ENCODE data around the gene RGS5. TPM values are rescaled to one million over a fixed set of nuclear protein-coding genes. Genes with fewer than 3 reads are reported as not detected.

The RGS5 gene
- total RNA-seq, 1 donor from 2014 or later: 448 TPM

DNA sequence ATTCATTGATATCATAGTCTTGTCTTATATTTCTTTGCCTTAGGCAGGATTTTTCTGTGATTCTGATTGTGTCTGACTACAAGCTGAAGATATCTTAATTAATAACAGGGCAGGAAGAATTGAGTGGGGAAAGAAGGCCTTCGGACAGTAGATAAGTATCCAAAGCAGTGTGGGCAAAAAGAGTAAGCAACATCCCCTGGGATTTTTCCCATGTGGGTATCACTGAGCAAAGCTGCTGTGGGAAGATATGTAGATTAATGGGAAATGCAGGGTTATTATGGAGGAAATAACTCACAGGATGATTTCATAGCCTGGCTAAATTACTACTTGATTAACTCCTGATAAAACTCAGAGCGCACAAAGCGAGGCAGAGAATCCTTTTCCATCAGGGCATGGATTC lies 55.7 kb downstream of the RGS5 start:
- Mint-ChIP-seq H3K27me3 (ENCODE audit: low read depth) (no peaks in the 10 kb centered on the region), H3K36me3 (ENCODE audit: low read depth) (peaks cover 14% of the 10 kb centered on the region), H3K4me3 (ENCODE audit: unreplicated experiment) (no peak overlapping the region), H3K27ac (ENCODE audit: unreplicated experiment) (no peak overlapping the region), H3K4me1 (ENCODE audit: low read depth) (no peaks in the 10 kb centered on the region), H3K9me3 (ENCODE audit: low read depth) (no peaks in the 10 kb centered on the region)
- no peak for DNase-seq (ENCODE audit: low spot score)
- TF ChIP-seq CTCF (IDR thresholded peaks at IDR 0.05): no peak

GRCh38 chr1:163145435-163145834 lies 57.3 kb downstream of the RGS5 start:
- DNase-seq (ENCODE audit: low spot score): no peak
- Mint-ChIP-seq H3K9me3 (ENCODE audit: low read depth) (no peaks in the 10 kb centered on the region), H3K36me3 (ENCODE audit: low read depth) (peaks cover 14% of the 10 kb centered on the region), H3K4me3 (ENCODE audit: unreplicated experiment) (no peak overlapping the region), H3K4me1 (ENCODE audit: low read depth) (no peaks in the 10 kb centered on the region), H3K27me3 (ENCODE audit: low read depth) (no peaks in the 10 kb centered on the region), H3K27ac (ENCODE audit: unreplicated experiment) (no peak overlapping the region)
- TF ChIP-seq CTCF (IDR thresholded peaks at IDR 0.05): no peak

GRCh38 chr1:163144418-163144817 lies 58.3 kb downstream of the RGS5 start:
- no peak for DNase-seq (ENCODE audit: low spot score)
- Mint-ChIP-seq H3K27ac (ENCODE audit: unreplicated experiment) (no peak overlapping the region), H3K27me3 (ENCODE audit: low read depth) (no peaks in the 10 kb centered on the region), H3K4me3 (ENCODE audit: unreplicated experiment) (no peak overlapping the region), H3K4me1 (ENCODE audit: low read depth) (no peaks in the 10 kb centered on the region), H3K9me3 (ENCODE audit: low read depth) (no peaks in the 10 kb centered on the region), H3K36me3 (ENCODE audit: low read depth) (peaks cover 14% of the 10 kb centered on the region)
- TF ChIP-seq CTCF (IDR thresholded peaks at IDR 0.05): no peak

GRCh38 chr1:163142152-163142551 lies 60.6 kb downstream of the RGS5 start:
- no peak for DNase-seq (ENCODE audit: low spot score)
- H3K36me3 Mint-ChIP-seq (ENCODE audit: low read depth): peaks cover 12% of the 10 kb centered on the region
- no peak overlapping the region for H3K4me3 Mint-ChIP-seq (ENCODE audit: unreplicated experiment)
- no peak overlapping the region for H3K27ac Mint-ChIP-seq (ENCODE audit: unreplicated experiment)
- peaks cover under 1% of the 10 kb centered on the region for H3K9me3 Mint-ChIP-seq (ENCODE audit: low read depth)
- TF ChIP-seq CTCF (IDR thresholded peaks at IDR 0.05): no peak
- H3K27me3 Mint-ChIP-seq (ENCODE audit: low read depth): no peaks in the 10 kb centered on the region
- no peaks in the 10 kb centered on the region for H3K4me1 Mint-ChIP-seq (ENCODE audit: low read depth)

DNA sequence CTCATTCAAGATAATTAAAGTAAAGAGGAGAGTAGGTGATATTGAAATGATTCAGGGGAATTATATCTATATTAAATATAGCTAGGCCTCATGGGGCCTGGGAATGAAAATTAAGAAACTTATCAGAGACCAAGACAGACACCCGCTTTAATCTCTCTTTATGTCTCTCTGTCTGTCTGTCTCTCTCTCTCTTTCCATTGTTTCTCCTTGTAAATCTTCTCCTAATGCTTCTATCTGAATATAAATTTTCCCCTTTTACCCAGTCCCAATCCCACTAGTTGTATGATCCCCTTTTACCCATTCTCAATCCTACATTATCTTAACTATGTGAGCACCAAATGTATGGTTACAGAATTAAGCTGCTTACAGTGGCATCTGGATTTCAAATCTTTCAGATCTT lies 61.2 kb downstream of the RGS5 start:
- H3K4me1 Mint-ChIP-seq (ENCODE audit: low read depth): no peaks in the 10 kb centered on the region
- no peaks in the 10 kb centered on the region for H3K27me3 Mint-ChIP-seq (ENCODE audit: low read depth)
- DNase-seq (ENCODE audit: low spot score): no peak

More for the DNA sequence above, 61.2 kb downstream of the RGS5 start:
- peaks cover 8% of the 10 kb centered on the region for H3K36me3 Mint-ChIP-seq (ENCODE audit: low read depth)
- TF ChIP-seq CTCF (IDR thresholded peaks at IDR 0.05): no peak
- H3K27ac Mint-ChIP-seq (ENCODE audit: unreplicated experiment): no peak overlapping the region
- peaks cover 5% of the 10 kb centered on the region for H3K9me3 Mint-ChIP-seq (ENCODE audit: low read depth)
- no peak overlapping the region for H3K4me3 Mint-ChIP-seq (ENCODE audit: unreplicated experiment)
